ENCODE results near the gene HDAC4. TPM values are rescaled to one million over a fixed set of nuclear protein-coding genes. Genes with fewer than 3 reads are reported as not detected.

The HDAC4 gene
- total and polyA plus RNA-seq, 10 of the 15 experiments (the other 5 are each of a cell fraction or from before 2014, with no cell fraction given), result 0.22 to 15.7 (median 4.8) TPM

DNA sequence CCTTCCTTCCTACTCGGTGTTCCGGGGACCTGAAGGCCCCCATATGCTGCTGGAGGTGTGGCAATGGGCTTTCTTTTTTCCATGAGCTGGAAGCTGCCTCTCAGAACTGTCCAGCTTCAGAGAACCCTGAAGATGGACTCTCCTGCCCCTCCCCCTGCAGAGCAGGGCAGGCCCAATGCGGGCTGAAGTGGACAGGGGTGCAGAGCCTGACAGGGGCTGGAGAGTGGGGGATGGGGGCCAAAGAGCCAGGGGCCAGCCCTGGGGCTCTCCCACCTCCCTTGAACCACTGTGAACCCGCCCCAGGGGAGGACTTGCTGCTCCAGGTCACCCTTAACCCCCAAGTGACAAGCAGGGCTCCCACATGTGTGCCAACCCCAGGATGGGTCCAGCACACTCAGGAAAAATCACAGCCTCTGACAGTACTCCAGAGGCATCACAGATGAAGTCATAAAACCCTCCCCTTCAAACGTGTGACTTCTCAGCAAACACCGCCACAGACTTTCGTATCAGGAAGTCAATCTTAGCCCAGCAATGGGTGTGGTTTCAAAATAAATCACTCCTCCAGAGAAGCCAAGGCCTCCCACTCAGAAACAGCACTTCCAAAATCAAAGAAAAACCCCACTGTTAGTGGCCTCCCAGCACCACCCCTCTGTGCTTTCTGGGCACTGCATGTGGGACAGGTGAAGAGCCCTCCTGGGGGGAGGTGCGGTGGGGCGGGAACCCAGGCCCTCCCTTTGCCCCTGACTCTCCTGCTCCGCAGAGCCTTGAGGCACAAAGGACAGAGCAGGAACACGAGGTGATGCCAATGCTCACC lies 135.8 kb downstream of the HDAC4 start:
- ATAC-seq (peak; percentile 68), FAIRE-seq (no peak), DNase-seq (ENCODE audit: low read depth, low spot score) (no peak)
- RAD21 ChIA-PET (ENCODE audit: unreplicated experiment), result no interaction called here
- peaks cover 52% of the 10 kb centered on the region for H3K4me1 ChIP-seq (ENCODE audit: control insufficient read depth, insufficient read depth, low read length)
- in situ Hi-C loops (cut with MboI), result no loop called here
- H3K36me3 ChIP-seq (ENCODE audit: control insufficient read depth in 2 of 2, insufficient read depth in 2 of 2, low read length in 1 of 2), result no peaks in the 10 kb centered on the region
- H3K27me3 ChIP-seq (replicated peaks in 1 of 2; ENCODE audit: control insufficient read depth in 2 of 2, insufficient read depth in 2 of 2, low read length in 1 of 2), result no peaks in the 10 kb centered on the region
- intact Hi-C loops (cut with micrococcal nuclease; ENCODE audit: unreplicated experiment), result loop anchor here (5.0 kb wide), 2 partner anchors 117 to 137 kb away; partner anchors contain the start of gene HDAC4
- TF ChIP-seq, protein P1, sequence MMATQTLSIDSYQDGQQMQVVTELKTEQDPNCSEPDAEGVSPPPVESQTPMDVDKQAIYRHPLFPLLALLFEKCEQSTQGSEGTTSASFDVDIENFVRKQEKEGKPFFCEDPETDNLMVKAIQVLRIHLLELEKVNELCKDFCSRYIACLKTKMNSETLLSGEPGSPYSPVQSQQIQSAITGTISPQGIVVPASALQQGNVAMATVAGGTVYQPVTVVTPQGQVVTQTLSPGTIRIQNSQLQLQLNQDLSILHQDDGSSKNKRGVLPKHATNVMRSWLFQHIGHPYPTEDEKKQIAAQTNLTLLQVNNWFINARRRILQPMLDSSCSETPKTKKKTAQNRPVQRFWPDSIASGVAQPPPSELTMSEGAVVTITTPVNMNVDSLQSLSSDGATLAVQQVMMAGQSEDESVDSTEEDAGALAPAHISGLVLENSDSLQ (IDR thresholded peaks at IDR 0.05), result peak; percentile 77
- TF ChIP-seq, protein P2, sequence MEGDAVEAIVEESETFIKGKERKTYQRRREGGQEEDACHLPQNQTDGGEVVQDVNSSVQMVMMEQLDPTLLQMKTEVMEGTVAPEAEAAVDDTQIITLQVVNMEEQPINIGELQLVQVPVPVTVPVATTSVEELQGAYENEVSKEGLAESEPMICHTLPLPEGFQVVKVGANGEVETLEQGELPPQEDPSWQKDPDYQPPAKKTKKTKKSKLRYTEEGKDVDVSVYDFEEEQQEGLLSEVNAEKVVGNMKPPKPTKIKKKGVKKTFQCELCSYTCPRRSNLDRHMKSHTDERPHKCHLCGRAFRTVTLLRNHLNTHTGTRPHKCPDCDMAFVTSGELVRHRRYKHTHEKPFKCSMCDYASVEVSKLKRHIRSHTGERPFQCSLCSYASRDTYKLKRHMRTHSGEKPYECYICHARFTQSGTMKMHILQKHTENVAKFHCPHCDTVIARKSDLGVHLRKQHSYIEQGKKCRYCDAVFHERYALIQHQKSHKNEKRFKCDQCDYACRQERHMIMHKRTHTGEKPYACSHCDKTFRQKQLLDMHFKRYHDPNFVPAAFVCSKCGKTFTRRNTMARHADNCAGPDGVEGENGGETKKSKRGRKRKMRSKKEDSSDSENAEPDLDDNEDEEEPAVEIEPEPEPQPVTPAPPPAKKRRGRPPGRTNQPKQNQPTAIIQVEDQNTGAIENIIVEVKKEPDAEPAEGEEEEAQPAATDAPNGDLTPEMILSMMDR (IDR thresholded peaks at IDR 0.05 in 2 of 3, conservative IDR thresholded peaks at IDR 0.05 in 1 of 3; ENCODE audit: control insufficient read depth in 2 of 3, extremely low read depth in 1 of 3, insufficient read depth in 1 of 3, low read depth in 3 of 3, low read length in 3 of 3), result peak; percentile 4 to 39 (median 10); a peak in 3 of 6 replicates
- TF ChIP-seq BHLHE40 (IDR thresholded peaks at IDR 0.05; ENCODE audit: borderline replicate concordance in 1 of 2, low read depth in 2 of 2, low read length in 1 of 2) (peak; percentile 24 to 49; a peak in 1 of 4 replicates), RUNX3 (IDR thresholded peaks at IDR 0.05; ENCODE audit: low read length) (0 out of 2 replicates have a peak, but pooled peaks have one; percentile 40), NBN (IDR thresholded peaks at IDR 0.05) (0 out of 2 replicates have a peak, but pooled peaks have one; percentile 33), RELA (IDR thresholded peaks at IDR 0.05; ENCODE audit: borderline replicate concordance, partially characterized antibody) (no peak), RAD21 (IDR thresholded peaks at IDR 0.05; ENCODE audit: insufficient read depth, low read depth, low read length) (peak; percentile 37), CREB1 (IDR thresholded peaks at IDR 0.05; ENCODE audit: low read depth) (peak; percentile 39; the same call in 1 of the 2 replicates), ATF7 (IDR thresholded peaks at IDR 0.05; ENCODE audit: low read depth) (peak; percentile 73), SPI1 (IDR thresholded peaks at IDR 0.05; ENCODE audit: borderline replicate concordance, insufficient read depth, low read depth, low read length) (peak; percentile 12; the same call in 1 of the 2 replicates), ZNF217 (IDR thresholded peaks at IDR 0.05) (no peak)
- TF ChIP-seq, protein P3, sequence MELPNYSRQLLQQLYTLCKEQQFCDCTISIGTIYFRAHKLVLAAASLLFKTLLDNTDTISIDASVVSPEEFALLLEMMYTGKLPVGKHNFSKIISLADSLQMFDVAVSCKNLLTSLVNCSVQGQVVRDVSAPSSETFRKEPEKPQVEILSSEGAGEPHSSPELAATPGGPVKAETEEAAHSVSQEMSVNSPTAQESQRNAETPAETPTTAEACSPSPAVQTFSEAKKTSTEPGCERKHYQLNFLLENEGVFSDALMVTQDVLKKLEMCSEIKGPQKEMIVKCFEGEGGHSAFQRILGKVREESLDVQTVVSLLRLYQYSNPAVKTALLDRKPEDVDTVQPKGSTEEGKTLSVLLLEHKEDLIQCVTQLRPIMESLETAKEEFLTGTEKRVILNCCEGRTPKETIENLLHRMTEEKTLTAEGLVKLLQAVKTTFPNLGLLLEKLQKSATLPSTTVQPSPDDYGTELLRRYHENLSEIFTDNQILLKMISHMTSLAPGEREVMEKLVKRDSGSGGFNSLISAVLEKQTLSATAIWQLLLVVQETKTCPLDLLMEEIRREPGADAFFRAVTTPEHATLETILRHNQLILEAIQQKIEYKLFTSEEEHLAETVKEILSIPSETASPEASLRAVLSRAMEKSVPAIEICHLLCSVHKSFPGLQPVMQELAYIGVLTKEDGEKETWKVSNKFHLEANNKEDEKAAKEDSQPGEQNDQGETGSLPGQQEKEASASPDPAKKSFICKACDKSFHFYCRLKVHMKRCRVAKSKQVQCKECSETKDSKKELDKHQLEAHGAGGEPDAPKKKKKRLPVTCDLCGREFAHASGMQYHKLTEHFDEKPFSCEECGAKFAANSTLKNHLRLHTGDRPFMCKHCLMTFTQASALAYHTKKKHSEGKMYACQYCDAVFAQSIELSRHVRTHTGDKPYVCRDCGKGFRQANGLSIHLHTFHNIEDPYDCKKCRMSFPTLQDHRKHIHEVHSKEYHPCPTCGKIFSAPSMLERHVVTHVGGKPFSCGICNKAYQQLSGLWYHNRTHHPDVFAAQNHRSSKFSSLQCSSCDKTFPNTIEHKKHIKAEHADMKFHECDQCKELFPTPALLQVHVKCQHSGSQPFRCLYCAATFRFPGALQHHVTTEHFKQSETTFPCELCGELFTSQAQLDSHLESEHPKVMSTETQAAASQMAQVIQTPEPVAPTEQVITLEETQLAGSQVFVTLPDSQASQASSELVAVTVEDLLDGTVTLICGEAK (IDR thresholded peaks at IDR 0.05; ENCODE audit: borderline replicate concordance), result no peak
- H3K79me2 ChIP-seq (ENCODE audit: control insufficient read depth, insufficient read depth, low read length), result no peaks in the 10 kb centered on the region
- no peaks in the 10 kb centered on the region; the same call in 2 of the 3 replicates for H3K9me3 ChIP-seq (replicated peaks; ENCODE audit: control insufficient read depth, insufficient read depth, low read length)
- no peak overlapping the region for H3K4me3 ChIP-seq
- 32% methylated on average over 10 of the region's 11 CpGs for WGBS (ENCODE audit: insufficient coverage, insufficient replicate concordance, low lambda C conversion rate, missing lambda C conversion rate)
- H3K27ac ChIP-seq (ENCODE audit: control insufficient read depth, insufficient read depth), result no peak overlapping the region
- peak overlapping the region; percentile 64 for H3K4me2 ChIP-seq (ENCODE audit: control insufficient read depth, insufficient read depth)
- peaks cover 19% of the 10 kb centered on the region for H4K20me1 ChIP-seq (ENCODE audit: control insufficient read depth, insufficient read depth)
- no peak overlapping the region for H2AFZ ChIP-seq (ENCODE audit: control insufficient read depth, low read depth, low read length)
- SMC1A ChIA-PET (ENCODE audit: uncharacterized antibody, unreplicated experiment), result no interaction called here
- no TSS peak for BruUV-seq (replicated peaks)
- no peak overlapping the region for H3K9ac ChIP-seq (ENCODE audit: control insufficient read depth, insufficient read depth, low read length)
- POLR2A ChIA-PET, result no interaction called here
- CTCF ChIA-PET, result interaction anchor here (1.1 kb wide), 2 partner anchors 38 to 132 kb away, joined by 3 read pairs; no protein-coding TSS in a partner anchor

Data from GM12878 (cell line).